OCI-LY3 (cell line): Measurements from ENCODE around the gene ACOT11.

Experiments
- EZH2phosphoT487 ChIP-seq: fragments of 200-600 bp; shearing (Covaris generic); IDR thresholded peaks from 2 replicates; pipeline ENCODE4 v1.6.1; 2018; ENCODE audit warnings: antibody characterized with exemption, mixed run types, low read depth
- TF ChIP-seq, protein P1 (sequence below): fragments of 200-600, 300-600 bp; sonication (generic); IDR thresholded peaks from 2 replicates; pipeline ENCODE4 v1.5.1; 2014; ENCODE audit warnings: antibody characterized with exemption, low read length, low read depth

DNA sequence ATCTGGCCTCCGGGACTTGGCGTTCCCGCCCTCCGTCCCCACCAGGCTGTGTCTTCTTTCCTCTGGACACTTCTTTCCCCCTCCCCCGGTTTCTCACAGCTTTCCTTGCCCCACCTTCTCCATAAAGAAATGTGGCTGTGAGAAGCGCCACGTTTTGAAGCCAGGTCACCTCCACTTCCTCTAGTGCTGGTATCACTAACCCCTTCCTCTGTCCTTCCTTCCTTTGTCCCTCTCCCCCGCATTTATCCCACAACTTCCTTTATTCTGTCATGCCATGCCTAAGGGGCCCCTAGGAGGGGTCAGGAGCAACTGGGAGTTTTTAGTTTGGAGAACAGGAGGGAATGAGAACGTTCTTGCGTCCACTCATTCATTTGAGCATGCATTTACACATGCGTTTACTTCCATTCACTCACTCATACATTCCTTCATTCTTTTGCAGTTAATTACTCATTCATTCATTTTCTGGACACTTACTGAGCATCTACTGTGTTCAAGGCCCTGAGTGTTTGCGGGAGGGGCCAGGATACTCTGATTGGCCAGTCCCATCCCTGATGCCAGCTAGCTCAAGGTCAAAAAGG is 5.0 kb upstream of the ACOT11 start:
- TF ChIP-seq, protein P1, sequence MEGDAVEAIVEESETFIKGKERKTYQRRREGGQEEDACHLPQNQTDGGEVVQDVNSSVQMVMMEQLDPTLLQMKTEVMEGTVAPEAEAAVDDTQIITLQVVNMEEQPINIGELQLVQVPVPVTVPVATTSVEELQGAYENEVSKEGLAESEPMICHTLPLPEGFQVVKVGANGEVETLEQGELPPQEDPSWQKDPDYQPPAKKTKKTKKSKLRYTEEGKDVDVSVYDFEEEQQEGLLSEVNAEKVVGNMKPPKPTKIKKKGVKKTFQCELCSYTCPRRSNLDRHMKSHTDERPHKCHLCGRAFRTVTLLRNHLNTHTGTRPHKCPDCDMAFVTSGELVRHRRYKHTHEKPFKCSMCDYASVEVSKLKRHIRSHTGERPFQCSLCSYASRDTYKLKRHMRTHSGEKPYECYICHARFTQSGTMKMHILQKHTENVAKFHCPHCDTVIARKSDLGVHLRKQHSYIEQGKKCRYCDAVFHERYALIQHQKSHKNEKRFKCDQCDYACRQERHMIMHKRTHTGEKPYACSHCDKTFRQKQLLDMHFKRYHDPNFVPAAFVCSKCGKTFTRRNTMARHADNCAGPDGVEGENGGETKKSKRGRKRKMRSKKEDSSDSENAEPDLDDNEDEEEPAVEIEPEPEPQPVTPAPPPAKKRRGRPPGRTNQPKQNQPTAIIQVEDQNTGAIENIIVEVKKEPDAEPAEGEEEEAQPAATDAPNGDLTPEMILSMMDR = no peak
- TF ChIP-seq EZH2phosphoT487 = no peak
